ENCODE measurements around the gene HS3ST2.
A peak's percentile ranks its signal among the peaks of the same experiment; 100 is the strongest.
"Not testable (repeated sequence)": the region's sequence is repeated elsewhere in the genome, so short reads cannot be mapped to it uniquely, and the experiment has no call there.

The HS3ST2 gene

DNA sequence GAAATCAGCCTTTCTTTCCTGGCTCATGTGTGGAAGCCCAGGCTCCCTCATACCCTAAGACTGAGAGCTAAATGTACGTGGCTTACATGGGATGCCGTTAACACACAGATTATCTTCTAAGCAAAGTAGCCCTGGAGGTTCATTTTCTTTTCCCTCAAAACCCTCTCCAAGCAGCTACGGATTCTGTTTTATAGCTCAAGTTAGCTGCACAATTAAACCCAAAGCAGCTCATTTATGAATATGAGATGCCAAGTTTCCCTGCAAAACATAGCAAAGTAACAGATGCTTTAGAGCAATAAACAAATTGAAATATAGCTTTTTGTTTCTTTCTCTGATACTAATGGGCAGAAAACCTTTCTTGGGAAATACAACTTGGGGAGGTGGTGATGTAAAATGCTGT lies 72.0 kb downstream of the HS3ST2 start:
- DNase-seq, result no peak

DNA sequence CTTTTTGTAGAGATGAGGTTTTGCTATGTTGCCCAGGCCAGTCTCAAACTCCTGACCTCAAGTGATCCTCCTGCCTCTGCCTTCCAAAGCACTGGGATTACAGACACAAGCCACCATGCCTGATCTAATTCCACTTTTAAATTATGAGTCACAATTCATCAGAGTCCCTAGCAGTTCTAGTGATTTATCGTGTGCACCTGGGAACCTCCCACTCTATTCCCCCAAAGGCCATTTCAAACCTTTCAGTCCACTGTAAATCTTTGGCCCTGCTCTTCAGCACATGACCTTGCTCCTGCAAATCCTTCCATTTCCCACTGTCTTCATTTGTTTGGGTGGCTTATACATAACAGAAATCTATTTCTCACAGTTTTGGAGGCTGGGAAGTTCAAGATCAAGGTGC lies 73.0 kb downstream of the HS3ST2 start:
- no peak for DNase-seq

DNA sequence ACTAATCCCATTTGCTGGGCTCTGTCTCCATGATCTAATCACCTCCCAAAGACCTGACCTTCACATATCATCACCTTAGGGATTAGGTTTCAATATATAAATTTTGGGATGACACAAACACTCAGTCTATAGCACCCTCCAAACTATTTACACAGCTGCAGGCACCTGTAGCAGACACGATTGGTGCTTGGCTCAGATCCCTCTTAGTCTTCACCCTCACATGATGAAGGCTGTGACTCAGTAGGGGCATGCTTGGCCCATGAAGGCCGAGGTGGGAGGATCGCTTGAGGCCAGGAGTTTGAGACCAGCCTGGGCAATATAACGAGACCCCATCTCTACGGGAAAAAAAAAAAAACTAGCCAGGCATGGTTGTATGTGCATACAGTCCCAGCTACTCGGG lies 73.5 kb downstream of the HS3ST2 start:
- DNase-seq, result no peak

DNA sequence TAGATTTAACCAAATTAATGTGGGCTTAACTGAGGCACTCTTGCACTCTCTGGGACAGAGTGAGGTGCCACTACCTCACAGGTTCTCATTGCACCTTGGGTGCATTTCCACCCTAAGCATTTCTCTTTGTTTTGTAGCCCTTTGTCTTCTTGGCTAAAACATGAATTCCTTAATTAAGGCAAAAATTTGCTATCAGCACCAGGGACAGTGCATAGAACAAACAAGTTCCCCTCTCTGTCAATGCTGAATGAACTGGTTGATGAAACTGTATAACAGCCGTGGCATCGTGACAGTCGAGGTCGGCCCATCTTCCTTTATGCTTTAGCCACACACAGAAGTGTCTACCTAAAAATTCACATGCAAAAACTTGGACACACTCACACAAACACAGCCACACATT lies 74.8 kb downstream of the HS3ST2 start:
- DNase-seq, result no peak

DNA sequence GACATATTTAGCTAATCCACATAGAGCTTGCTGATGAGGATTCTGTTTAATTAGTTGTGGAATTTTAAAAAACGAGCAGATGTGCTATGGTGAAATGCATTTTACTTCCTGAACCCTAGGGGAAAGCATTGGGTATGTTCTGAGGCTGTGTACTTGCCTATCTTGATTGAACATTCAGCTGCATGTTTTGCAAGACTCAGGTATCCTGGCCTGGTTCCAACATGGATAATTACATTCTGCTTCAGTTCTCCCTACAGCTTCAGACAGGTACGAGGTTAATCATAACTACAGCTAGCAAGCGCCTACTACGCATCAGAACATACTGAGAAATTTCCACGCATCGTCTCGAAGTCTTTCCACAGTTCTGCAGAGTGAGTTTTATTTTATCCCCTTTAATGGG lies 77.0 kb downstream of the HS3ST2 start:
- no peak for DNase-seq

DNA sequence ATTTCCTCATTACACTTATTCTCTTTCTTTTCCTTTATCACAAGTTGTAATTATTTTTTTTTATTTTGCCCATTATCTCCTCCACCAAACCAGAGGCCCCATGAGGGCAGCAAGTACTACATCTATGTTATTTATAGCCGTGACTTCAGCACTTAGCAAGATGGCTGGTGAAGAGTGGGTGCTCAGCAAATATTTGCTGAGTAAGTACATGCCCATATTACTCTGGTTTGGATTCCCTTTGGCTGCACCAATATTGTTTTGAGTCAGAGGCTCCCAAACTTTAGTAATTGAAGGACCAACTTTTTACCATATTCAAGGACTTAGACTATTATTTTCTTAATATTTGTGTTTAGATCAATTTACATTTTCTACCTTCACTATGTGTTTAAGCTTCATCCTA lies 83.2 kb downstream of the HS3ST2 start:
- DNase-seq, result no peak

DNA sequence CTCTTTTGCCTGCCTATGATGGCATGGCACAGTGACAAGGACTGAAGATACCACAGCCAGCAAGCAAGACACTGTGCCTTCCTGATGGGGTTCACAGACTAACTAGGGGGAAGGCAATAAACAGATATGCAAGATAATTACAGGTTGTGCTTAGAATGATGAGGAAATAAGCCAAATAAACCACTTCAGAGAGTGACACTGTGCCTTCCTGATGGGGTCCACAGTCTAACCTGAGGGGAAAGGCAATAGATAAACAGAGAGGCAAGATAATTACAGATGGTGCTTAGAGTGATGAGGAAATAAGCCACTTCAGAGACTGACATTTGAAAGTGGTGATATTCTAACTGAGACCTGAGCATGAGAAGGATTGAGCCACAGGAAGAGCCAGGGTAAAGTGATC lies 84.2 kb downstream of the HS3ST2 start:
- DNase-seq, result no peak

DNA sequence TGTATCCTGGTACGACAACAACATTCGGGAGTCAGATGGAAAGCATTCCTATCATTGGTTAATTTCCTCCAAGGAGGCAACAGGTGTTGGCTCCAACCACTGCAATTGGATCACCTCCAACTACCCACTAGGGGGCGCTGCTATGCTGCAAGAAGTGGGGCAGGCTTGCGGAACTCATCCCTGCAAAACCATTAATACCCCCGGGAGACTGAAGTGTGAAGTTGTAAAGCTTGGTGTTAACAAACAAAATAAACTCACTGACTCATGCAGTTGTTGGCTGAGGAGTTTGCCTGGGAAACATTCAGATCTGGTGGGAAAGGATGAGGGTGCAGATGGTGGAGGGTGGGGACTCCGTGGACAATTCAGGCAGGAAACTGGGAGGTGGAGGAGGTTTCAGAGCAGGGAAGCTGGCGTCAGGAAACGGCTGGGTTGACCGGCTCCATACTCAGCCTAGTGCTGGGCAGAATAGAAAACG lies 84.9 kb downstream of the HS3ST2 start:
- DNase-seq, result peak; percentile 25 to 81

DNA sequence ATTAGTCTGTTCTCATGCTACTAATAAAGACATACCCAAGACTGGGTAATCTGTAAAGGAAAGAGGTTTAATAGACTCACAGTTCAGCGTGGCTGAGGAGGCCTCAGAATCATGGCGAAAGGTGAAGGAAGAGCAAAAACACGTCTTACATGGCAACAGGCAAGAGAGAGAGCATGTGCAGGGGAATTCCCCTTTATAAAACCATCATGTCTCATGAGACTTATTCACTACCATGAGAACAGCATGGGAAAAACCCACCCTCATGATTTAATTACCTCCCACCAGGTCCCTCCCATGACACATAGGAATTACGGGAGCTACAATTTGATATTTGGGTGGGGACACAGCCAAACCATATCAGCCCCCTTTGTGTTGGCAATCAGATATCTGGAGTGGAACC lies 85.6 kb downstream of the HS3ST2 start:
- not testable (repeated sequence) for DNase-seq

DNA sequence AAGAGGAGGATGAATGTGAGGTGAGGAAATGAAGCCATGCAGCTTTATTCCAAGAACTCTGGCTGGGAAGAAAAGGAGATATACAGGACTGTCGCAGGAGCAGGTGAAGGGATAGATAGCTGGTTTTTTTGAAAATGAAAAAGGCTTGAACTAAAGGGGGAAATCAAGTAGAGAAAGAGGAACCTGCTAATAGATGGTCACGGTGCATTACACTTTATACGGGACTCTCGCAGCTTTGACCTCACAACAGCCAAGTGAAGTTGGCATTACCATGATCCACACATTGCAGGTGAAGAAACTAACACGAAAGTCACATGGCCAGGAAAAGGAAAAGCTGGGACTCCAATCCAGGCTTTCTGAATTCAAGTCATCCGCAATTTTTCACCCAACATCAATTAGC lies 86.9 kb downstream of the HS3ST2 start:
- no peak for DNase-seq

DNA sequence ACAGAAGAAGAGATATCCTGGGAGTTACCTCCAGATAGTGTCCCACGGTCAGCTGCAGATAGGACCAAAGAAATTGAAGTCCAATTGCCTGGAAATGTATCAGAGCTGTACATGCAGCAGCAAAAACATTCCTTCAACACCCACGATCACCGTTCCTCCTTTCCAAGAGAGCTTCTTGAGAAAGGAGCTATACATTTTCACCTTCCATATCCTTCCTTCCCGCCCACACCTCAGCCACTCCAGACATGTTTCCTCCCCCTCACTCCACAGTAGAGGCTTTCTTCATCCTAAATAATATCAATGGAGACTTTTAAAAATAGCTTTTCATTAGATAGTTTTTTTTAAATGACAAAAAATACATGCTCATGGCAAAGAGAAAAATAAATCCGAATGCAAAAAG lies 87.6 kb downstream of the HS3ST2 start:
- DNase-seq, result no peak

DNA sequence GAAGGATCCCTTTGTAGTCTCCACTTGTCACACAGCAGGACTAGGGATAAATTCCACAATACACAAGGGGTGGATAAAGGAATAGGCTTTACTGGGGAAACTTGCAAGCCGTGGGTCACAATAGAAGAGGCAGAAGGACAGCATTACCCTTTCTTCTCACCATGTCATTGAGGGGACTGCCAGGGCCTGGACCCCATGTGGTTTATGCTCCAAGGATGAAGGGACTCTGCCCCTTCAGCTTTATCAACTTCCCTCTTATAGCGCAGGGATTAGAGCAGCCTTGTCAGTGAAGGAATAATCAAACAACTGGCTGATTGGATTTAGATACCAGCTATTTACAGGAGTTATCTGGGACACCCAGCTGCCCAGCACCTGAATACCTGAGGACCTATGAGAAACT lies 89.8 kb downstream of the HS3ST2 start:
- no peak for DNase-seq

DNA sequence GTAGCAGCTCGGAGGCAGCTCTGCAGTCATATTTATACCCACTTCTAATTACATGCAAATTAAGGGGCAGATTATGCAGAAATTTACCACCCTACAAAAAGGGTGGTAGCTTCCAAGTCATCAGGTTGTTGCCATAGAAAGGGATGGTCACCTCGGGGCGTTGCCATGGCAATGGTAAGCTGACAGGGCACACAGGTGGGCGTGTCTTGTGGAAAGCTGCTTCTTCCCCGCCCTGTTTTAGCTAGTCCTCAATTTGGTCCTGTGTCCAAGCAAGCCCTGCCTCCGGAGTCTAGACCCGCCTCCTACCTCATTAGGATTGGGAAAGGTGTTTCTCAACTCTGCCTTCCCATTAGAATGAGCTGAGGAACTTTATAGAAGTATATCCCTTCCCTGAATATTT lies 98.7 kb downstream of the HS3ST2 start:
- DNase-seq, result no peak

DNA sequence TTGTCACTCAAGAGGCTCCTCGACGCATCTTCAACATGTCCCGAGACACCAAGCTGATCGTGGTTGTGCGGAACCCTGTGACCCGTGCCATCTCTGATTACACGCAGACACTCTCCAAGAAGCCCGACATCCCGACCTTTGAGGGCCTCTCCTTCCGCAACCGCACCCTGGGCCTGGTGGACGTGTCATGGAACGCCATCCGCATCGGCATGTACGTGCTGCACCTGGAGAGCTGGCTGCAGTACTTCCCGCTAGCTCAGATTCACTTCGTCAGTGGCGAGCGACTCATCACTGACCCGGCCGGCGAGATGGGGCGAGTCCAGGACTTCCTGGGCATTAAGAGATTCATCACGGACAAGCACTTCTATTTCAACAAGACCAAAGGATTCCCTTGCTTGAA lies 101.0 kb downstream of the HS3ST2 start:
- no peak for DNase-seq

DNA sequence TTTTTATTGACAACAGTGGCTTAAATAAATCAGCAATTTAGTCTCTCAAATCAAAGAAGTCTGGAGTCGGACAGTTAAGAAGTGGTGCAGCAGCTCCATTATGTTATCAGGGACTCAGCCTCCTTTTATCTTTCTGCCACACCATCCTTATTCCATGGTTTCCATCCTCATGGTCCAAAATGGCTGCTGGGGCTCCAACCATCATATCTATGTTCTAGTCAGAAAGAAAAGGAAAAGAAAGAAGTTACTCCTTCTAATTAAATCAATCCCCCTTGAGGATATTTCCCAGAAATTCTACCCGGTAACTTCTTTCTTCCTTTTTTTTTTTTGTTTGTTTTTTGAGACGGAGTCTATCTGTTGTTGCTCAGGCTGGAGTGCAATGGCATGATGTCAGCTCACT lies 109.5 kb downstream of the HS3ST2 start:
- DNase-seq, result no peak

DNA sequence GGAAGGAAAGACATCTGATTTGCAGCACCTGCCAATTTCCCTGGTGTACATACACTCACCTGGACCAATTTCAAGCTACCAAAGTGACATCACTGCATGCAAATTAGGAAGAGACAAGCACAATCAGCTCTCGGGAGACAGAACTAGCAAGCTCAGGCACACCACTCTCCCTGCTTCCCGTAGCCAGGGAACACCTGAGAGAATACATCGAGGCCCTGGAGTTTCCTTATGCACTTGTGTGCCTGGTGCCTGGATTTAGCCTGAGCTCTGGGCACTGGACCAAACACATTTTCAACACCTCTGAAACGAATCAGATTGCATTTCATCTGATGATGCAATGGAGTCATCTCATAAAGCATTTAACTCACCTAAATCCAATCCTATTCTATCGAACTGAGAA lies 110.5 kb downstream of the HS3ST2 start:
- peak; percentile 37 for DNase-seq

DNA sequence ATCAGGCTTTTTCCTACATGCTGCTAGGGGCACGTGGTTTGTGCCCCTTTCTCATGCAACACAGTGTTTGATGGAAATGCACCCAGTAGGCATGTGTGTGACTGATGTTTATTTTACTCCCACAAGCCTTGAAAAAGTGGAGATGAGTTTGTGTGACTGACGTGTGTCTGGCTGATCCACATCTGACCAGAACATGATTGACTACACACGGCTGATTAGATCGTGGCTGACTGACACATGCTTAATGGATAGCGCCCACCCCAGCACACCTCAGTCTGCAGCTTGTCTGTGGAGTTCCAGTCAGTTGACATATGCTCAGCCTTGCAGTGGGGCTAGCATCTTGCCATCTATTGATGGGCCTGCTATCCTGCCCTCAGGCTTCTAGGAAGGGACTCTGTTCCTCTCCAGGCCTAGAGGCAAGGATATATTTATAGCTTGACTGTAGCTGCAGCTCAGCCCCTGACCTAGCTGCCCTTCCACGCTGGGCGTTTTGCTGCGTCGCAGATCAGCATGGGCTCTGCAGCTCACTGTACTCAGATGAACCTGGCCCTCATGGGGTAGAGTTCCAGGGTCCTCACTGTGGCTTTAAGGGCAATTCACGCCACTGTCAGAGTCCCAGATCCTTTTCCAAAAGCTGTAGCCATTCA lies 112.3 kb downstream of the HS3ST2 start:
- no peak for DNase-seq

DNA sequence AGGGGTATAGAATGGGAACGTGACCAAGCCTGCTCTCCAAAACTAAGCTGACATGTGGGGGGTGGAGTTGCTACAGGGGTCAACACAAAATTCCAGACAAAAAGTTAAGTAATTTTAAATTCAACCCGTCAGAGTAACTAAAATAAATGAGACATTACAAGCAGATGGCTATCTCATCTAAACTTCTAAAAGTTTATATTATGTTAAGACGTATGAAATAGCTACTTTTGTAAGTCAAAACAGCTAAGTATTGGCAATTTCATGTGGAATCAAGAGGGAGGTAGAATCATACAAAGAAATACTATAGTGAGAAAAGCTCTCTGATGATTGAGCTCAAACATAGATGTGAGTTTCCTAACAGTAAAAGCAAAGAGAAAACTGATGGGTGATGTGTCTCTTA lies 113.3 kb downstream of the HS3ST2 start:
- no peak for DNase-seq

DNA sequence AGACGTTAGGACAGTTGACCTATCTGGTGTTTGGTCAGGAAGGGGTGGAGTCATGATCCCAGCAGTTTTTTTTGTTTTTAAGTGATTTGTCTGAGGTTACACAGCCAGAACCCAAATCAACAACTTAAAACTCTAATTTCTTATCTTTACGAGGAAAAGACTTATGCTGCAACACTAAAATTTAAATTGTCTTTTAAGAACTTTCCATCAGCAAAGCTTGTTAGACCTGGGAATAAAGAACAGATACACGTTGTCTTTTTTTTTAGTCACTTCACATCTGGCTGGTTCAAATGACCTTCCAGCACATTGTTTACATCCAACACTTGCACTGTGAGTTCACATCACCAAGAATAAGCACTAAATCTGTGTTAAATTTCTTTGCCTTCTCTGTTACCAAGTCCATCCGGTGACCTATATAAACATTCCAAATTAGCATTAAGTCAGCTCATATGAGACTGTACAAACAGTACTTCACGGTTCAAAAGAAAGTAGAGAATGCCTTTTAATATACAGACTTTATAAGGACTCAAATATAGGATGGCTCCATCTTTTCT lies 115.0 kb downstream of the HS3ST2 start:
- no peak for DNase-seq

DNA sequence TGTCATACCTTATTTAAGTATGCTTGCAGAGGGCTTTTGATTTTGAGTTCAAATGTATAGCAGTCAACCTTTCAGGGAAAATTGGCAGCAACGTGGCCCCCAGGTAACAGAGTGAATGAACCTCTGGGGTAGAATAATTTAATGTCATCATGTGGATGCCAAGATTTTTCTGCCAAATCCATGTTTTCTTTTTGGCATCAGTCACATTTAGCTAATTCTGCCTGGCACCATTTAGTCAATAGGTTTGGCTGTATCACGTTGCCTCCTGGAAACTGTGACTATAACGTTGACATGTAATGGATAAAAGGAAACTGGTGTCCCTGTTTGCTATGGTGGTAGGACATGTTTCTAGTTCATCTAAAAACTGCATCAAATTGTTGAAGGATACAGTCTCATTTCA lies 115.5 kb downstream of the HS3ST2 start:
- no peak for DNase-seq

DNA sequence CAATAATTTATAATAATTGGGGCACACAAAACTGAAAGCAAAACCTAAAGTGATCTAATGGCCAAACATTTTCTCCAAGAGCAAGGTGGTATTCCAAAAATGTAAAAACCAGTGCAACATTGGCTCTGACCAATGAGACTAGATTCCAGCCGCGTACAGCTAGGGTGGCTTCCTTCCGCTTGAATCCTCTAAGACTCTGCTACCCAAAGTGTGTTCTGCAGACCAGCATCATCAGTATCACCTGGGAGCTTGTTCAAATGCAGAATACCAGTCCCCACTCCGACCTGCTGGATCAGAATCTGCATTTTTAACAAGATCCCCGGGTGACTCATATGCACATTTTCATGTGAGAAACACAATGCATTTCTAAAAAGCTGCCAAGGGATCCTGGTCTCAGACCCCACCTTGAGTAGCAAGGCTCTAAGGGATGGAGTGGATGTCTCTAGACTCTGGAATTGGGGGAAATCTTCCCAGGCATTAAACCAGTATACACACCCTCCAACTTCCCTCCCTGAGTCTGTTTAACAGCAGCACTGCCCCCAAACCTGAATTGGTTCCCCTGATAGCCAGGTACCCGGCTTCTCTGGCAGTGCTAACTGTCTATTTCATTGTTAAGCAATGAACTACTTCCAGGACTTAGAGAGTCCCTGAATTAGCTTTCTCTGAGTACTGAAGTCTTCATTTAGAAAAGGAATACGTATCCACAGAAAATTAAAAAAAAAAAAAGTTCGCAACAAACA lies 118.2 kb downstream of the HS3ST2 start:
- no peak for DNase-seq

DNA sequence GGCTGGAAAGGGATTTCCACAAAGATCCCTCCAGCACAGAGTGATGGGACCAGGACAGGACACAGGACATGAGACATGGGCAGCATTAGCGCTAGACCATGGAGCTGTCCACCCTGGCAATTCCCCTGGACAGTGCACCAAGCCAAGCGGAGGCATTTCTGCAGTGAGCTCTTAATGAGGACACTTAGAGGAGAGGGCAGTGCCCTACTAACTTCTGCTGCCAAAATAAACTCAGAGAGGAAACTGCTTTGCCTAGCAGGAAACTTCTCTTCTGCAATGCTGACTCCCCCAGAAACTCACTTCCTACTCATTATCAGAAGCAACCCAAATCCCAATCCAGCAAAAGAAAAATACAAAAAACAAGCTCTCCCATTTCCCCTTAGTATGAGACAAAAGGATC lies 119.2 kb downstream of the HS3ST2 start:
- DNase-seq, result no peak

DNA sequence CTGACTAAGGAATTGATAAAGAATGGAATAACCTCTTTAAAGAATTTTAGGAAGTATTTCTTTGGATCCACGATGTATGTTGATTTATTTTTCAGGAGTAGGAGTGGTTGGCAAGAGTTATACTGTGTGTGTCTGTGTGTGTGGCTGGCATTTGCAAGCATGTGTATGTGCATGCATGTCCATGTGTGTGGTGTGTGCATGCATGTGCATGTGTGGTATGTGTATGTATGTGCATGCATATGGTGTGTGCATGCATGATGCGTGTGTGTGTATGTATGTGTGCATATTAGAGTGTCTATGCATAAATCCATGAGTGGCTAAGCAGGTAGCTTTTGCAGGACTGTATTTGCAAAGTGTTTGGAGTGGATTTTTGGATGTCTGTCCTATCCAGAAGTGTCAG lies 120.8 kb downstream of the HS3ST2 start:
- no peak for DNase-seq

DNA sequence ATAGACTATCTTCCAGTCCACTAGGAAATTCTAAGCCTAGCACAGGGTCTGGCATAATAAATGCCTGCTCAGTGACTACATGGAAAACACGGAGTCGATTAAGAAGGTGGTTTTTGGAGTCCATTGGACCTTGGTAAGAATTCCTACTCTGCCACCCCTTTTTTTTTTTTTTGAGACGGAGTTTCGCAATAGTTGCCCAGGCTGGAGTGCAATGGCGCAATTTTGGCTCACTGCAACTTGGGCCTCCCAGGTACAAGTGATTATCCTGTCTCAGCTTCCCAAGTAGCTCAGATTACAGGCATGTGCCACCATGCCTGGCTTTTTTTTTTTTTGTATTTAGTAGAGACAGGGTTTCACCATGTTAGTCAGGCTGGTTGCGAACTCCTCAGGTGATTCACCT lies 123.2 kb downstream of the HS3ST2 start:
- no peak for DNase-seq

DNA sequence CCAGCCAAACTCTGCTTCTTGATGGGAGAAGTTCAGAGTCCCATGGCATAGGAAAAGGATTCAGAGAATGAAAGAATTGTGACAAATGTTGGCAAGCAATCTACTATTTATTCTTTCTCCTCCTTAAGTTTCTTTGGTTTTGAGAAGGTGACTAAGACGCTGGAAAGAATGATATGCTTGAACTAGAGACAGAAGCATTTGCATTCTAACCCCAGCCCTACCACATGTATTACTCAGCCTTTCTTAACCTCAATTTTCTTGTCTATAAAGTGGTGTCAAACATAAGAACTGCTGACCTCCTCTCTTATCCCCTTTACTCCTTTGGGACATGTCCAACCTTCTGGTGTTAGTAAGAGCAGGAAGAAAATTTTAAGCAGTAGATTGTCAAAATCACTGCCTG lies 124.7 kb downstream of the HS3ST2 start:
- no peak for DNase-seq

Data from NCI-H526 (cell line).